ENCODE data around the gene KRT8. TPM values are rescaled to one million over a fixed set of nuclear protein-coding genes. Genes with fewer than 3 reads are reported as not detected.

Gene KRT8
- total and polyA plus RNA-seq, 2 of the 13 experiments (the other 11 are each of a cell fraction or from before 2014, with no cell fraction given): 498 to 718 TPM

GRCh38 chr12:52950553-52950952, 45.7 kb upstream of the KRT8 start (continued):
- TF ChIP-seq, protein P1, sequence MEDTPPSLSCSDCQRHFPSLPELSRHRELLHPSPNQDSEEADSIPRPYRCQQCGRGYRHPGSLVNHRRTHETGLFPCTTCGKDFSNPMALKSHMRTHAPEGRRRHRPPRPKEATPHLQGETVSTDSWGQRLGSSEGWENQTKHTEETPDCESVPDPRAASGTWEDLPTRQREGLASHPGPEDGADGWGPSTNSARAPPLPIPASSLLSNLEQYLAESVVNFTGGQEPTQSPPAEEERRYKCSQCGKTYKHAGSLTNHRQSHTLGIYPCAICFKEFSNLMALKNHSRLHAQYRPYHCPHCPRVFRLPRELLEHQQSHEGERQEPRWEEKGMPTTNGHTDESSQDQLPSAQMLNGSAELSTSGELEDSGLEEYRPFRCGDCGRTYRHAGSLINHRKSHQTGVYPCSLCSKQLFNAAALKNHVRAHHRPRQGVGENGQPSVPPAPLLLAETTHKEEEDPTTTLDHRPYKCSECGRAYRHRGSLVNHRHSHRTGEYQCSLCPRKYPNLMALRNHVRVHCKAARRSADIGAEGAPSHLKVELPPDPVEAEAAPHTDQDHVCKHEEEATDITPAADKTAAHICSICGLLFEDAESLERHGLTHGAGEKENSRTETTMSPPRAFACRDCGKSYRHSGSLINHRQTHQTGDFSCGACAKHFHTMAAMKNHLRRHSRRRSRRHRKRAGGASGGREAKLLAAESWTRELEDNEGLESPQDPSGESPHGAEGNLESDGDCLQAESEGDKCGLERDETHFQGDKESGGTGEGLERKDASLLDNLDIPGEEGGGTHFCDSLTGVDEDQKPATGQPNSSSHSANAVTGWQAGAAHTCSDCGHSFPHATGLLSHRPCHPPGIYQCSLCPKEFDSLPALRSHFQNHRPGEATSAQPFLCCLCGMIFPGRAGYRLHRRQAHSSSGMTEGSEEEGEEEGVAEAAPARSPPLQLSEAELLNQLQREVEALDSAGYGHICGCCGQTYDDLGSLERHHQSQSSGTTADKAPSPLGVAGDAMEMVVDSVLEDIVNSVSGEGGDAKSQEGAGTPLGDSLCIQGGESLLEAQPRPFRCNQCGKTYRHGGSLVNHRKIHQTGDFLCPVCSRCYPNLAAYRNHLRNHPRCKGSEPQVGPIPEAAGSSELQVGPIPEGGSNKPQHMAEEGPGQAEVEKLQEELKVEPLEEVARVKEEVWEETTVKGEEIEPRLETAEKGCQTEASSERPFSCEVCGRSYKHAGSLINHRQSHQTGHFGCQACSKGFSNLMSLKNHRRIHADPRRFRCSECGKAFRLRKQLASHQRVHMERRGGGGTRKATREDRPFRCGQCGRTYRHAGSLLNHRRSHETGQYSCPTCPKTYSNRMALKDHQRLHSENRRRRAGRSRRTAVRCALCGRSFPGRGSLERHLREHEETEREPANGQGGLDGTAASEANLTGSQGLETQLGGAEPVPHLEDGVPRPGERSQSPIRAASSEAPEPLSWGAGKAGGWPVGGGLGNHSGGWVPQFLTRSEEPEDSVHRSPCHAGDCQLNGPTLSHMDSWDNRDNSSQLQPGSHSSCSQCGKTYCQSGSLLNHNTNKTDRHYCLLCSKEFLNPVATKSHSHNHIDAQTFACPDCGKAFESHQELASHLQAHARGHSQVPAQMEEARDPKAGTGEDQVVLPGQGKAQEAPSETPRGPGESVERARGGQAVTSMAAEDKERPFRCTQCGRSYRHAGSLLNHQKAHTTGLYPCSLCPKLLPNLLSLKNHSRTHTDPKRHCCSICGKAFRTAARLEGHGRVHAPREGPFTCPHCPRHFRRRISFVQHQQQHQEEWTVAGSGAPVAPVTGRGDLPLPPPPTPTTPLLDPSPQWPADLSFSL (CRISPR knock-in tag; IDR thresholded peaks at IDR 0.05): no peak
- TF ChIP-seq ARNTL (CRISPR knock-in tag; IDR thresholded peaks at IDR 0.05) (no peak), LBX2 (CRISPR knock-in tag; IDR thresholded peaks at IDR 0.05; ENCODE audit: borderline replicate concordance) (no peak), ZNF234 (CRISPR knock-in tag; conservative IDR thresholded peaks at IDR 0.05) (no peak), ZIK1 (CRISPR knock-in tag; IDR thresholded peaks at IDR 0.05; ENCODE audit: borderline replicate concordance, low read depth) (no peak)
- TF ChIP-seq, protein P2, sequence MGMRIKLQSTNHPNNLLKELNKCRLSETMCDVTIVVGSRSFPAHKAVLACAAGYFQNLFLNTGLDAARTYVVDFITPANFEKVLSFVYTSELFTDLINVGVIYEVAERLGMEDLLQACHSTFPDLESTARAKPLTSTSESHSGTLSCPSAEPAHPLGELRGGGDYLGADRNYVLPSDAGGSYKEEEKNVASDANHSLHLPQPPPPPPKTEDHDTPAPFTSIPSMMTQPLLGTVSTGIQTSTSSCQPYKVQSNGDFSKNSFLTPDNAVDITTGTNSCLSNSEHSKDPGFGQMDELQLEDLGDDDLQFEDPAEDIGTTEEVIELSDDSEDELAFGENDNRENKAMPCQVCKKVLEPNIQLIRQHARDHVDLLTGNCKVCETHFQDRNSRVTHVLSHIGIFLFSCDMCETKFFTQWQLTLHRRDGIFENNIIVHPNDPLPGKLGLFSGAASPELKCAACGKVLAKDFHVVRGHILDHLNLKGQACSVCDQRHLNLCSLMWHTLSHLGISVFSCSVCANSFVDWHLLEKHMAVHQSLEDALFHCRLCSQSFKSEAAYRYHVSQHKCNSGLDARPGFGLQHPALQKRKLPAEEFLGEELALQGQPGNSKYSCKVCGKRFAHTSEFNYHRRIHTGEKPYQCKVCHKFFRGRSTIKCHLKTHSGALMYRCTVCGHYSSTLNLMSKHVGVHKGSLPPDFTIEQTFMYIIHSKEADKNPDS (CRISPR knock-in tag; IDR thresholded peaks at IDR 0.05): no peak
- TF ChIP-seq, protein P3, sequence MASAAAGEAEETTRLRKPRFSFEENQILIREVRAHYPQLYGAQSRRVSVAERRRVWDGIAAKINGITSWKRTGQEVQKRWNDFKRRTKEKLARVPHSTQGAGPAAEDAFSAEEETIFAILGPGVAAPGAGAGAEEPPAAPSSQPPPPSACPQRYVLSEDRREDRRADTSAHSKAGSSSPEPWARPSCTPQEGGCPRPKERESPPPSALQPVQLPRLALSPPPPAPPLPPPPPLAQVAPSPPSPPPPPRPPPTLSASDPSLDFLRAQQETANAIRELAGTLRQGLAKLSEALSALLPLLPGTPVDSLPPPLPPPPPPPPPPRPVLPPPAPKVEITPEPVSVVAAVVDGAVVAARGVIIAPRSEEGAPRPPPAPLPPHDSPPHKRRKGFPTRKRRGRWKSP (CRISPR knock-in tag; IDR thresholded peaks at IDR 0.05): no peak
